HG02938 (cell line): ENCODE results near the gene MYOZ1.

Experiments used
- ATAC-seq: cut with Tn5 transposase; IDR thresholded peaks from one replicate; pipeline ENCODE4 v1.9.1; 2021; ENCODE audit warnings: mild to moderate bottlenecking, moderate library complexity; ENCODE audit not compliant: unreplicated experiment

The MYOZ1 gene

DNA sequence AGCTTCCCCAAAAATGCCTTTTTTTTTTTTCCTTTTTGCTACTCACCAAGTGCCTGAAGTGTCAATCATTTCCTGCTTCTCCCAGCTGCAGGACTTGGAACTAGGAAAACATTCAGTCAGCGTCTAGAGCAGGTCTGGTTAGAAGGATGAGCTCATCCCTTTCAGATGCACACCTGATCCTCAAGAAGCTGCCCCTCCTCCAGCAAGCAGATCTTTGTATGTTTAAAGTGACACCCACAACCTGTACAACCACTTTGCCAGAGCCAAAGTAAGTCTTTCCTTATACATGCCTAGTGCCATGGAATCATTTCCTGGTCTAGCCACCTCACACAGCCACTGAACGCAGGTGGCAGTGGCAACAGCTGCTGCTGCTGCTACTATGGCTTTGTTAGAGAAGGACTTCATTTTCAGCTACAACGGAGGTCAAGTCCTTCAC lies 39.8 kb downstream of the MYOZ1 start:
- ATAC-seq = no peak

GRCh38 chr10:73597346-73597745 lies 43.9 kb downstream of the MYOZ1 start:
- ATAC-seq = no peak

GRCh38 chr10:73593812-73594211 lies 47.5 kb downstream of the MYOZ1 start:
- no peak for ATAC-seq

DNA sequence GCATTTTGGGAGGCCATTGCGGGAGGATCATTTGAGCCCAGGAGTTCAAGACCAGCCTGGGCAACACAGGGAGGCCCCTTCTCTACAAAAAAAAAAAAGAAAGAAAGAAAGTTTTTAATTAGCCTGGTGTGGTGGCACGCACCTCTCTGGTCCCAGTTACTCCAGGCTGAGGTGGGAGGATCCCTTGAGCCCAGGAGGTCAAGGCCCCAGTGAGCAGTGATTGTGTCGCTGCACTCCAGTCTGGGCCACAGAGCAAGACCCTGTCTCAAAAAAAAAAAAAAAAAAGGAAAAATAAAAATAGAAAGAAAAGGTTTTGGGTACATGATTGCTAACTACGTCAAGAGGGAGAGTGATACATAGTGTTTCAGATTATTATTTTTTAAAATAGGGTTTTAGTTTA lies 48.2 kb downstream of the MYOZ1 start:
- ATAC-seq = no peak

GRCh38 chr10:73591935-73592699 lies 49.2 kb downstream of the MYOZ1 start:
- ATAC-seq = no peak

- ATAC-seq = no peak
These were observed 50.1 kb downstream of the MYOZ1 start, which contains the start of gene USP54 for GRCh38 chr10:73590881-73591799. TSS of gene USP54 (minus strand) at chr10:73591342. CDS start at chr10:73575658, 15,684 bp downstream.

DNA sequence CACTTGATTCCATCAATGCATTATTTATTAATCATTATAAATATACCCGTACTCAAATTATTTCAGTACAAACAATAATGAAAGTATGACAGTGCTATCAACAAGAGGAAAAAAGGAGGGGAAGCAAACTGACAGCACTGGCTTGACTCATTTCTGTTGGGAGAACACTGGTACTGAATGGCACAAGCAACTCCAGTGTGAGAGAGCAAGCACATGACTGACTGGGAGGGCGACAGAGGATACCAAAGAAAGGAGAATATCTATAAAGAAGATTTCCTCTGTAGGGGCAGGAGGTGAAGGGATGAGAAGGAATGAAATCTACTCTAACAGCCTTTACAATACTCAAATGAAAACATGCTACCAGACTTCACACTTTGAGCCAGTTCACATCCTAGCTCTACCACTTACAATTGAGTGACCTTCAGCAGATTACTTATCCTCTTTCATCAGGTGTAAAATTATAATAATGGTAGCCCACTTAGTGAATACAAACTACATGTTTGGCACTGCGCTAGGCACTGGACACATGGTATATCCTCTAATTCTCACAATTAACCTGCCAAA lies 51.6 kb downstream of the MYOZ1 start:
- no peak for ATAC-seq

DNA sequence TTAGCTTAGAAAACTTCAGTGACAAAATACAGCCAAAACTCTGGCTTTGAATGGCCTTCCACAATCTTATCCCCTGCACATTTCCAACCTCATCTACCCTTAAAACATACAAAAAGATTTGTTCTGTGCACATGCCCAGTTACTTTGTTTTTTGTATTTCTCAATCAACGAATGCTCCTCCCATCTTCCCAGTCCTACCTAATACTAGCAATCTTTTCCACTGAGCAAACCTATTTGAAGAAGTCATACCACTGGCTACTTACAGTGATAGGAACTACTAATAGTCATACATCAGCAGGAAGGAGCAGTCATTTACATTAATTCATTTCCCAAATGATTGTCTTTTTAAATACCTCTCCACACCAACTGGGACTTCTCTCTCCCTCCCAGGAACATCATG lies 52.6 kb downstream of the MYOZ1 start:
- no peak for ATAC-seq

GRCh38 chr10:73586583-73586984 lies 54.7 kb downstream of the MYOZ1 start:
- ATAC-seq = no peak

GRCh38 chr10:73585327-73585726 lies 55.9 kb downstream of the MYOZ1 start:
- no peak for ATAC-seq

GRCh38 chr10:73584737-73585136 lies 56.5 kb downstream of the MYOZ1 start:
- ATAC-seq = no peak

GRCh38 chr10:73581918-73582317 lies 59.4 kb downstream of the MYOZ1 start:
- no peak for ATAC-seq
